Esophagus squamous epithelium (tissue), 5 donors: ENCODE results near the gene VSX2. TPM values are rescaled to one million over a fixed set of nuclear protein-coding genes. Genes with fewer than 3 reads are reported as not detected.

Source experiments
- DNase-seq: peaks from one replicate; lab custom pipeline; 2025; lab: John Stamatoyannopoulos, UW
- H3K27ac ChIP-seq, 4 donors: fragments of 200-600 bp; sonication (generic); one replicate each; pipeline ENCODE4 v1.5.1; 2016 to 2019; ENCODE audit warnings: mild to moderate bottlenecking in 1 of 4
- H3K27me3 ChIP-seq, 4 donors: fragments of 200-600 bp; sonication (generic); 1 replicate in 3 of 4; 2 replicates in 1 of 4; pipeline versions ENCODE4 v1.5.1 to v1.6.0; 2017 to 2021; ENCODE audit warnings: antibody characterized with exemption in 1 of 4
- H3K36me3 ChIP-seq, 3 donors: fragments of 200-600 bp; sonication (generic); one replicate each; pipeline ENCODE4 v1.5.1; 2016 to 2019
- H3K4me1 ChIP-seq, 3 donors: fragments of 200-600 bp; sonication (generic); one replicate each; pipeline ENCODE4 v1.5.1; 2017 to 2019
- H3K4me3 ChIP-seq, 4 donors: fragments of 200-600 bp; sonication (generic); 1 replicate in 3 of 4; 2 replicates in 1 of 4; pipeline ENCODE4 v1.5.1; 2016 to 2019; ENCODE audit warnings: mild to moderate bottlenecking in 2 of 4, moderate library complexity in 1 of 4
- H3K9me3 ChIP-seq, 3 donors: fragments of 200-600 bp; sonication (generic); one replicate each; pipeline ENCODE4 v1.5.1; 2016 to 2019
- CTCF ChIP-seq, 6 experiments: fragments of 450-650 bp in 4 of 6; fragments of 200-600 bp in 2 of 6; sonication (generic) in 2 of 6; IDR thresholded peaks; one replicate each; pipeline ENCODE4 v1.5.1; 2016 to 2019; ENCODE audit warnings: antibody characterized with exemption in 6 of 6, mild to moderate bottlenecking in 4 of 6, moderate library complexity in 4 of 6
- POLR2A ChIP-seq, 4 donors: fragments of 450-650 bp; IDR thresholded peaks; one replicate each; pipeline ENCODE4 v1.6.1; 2017; ENCODE audit warnings: antibody characterized with exemption in 4 of 4, mild to moderate bottlenecking in 4 of 4, moderate library complexity in 3 of 4
- WGBS, 2 donors: methylation state at CpG; one replicate each; pipeline ENCODE4 v1.1.5; 2018; 5-methylcytosine and 5-hydroxymethylcytosine counted together
- intact Hi-C: fragments of 100-400 bp; cut with DNase I; formaldehyde crosslinking; loops from one replicate; pipeline ENCODE4 v1.15.0; 2022
- total RNA-seq, 4 donors: library from RNA; depleted of rRNA; stranded (reverse); fragments of >200 nt; gene quantifications; one replicate each; pipeline ENCODE4 v1.1.0, GENCODE V29; 2016
- donor health status: DM: yes; HTN: yes; CAD: no.

The VSX2 gene
- total RNA-seq, 4 donors from 2014 or later, result not detected

GRCh38 chr14:74242780-74243042 lies 3.5 kb downstream of the VSX2 start:
- H3K4me1 ChIP-seq, result peaks cover 17 to 31% (median 23%) of the 10 kb centered on the region in 3 donors
- WGBS, 2 donors, result 31 to 40% methylated on average over 4 of the region's 4 CpGs
- H3K36me3 ChIP-seq, result no peaks in the 10 kb centered on the region
- H3K27me3 ChIP-seq, result peaks cover 32 to 100% (median 52%) of the 10 kb centered on the region in 4 donors
- no peak overlapping the region for H3K4me3 ChIP-seq
- intact Hi-C loops, result no loop called here
- H3K9me3 ChIP-seq, result no peaks in the 10 kb centered on the region
- no peak overlapping the region for H3K27ac ChIP-seq
- no peak for DNase-seq
- no peak for TF ChIP-seq POLR2A (IDR thresholded peaks at IDR 0.05)
- no peak for TF ChIP-seq CTCF (IDR thresholded peaks at IDR 0.05)

- H3K27me3 ChIP-seq, result peaks cover 32 to 100% (median 51%) of the 10 kb centered on the region in 4 donors
- H3K4me1 ChIP-seq, result peaks cover 17 to 31% (median 23%) of the 10 kb centered on the region in 3 donors
Measured at GRCh38 chr14:74243051-74243450, 3.8 kb downstream of the VSX2 start.

GRCh38 chr14:74244115-74244514 lies 4.9 kb downstream of the VSX2 start:
- peaks cover 32 to 100% (median 44%) of the 10 kb centered on the region in 4 donors for H3K27me3 ChIP-seq
- intact Hi-C loops, result no loop called here

More at GRCh38 chr14:74243051-74243450, 3.8 kb downstream of the VSX2 start:
- H3K9me3 ChIP-seq, result no peaks in the 10 kb centered on the region
- H3K36me3 ChIP-seq, result no peaks in the 10 kb centered on the region
- H3K4me3 ChIP-seq, result no peak overlapping the region
- DNase-seq, result no peak
- TF ChIP-seq CTCF (IDR thresholded peaks at IDR 0.05), result no peak
- no peak for TF ChIP-seq POLR2A (IDR thresholded peaks at IDR 0.05)
- intact Hi-C loops, result no loop called here
- WGBS, 2 donors, result 17 to 24% methylated on average over 5 of the region's 5 CpGs
- H3K27ac ChIP-seq, result no peak overlapping the region

GRCh38 chr14:74245292-74245691 lies 6.0 kb downstream of the VSX2 start:
- TF ChIP-seq CTCF (IDR thresholded peaks at IDR 0.05), result no peak
- no peak for TF ChIP-seq POLR2A (IDR thresholded peaks at IDR 0.05)
- Histone ChIP-seq H3K4me3 (no peak overlapping the region), H3K27ac (no peak overlapping the region), H3K27me3 (peaks cover 23 to 99% (median 33%) of the 10 kb centered on the region in 4 donors), H3K4me1 (peaks cover 14 to 20% (median 15%) of the 10 kb centered on the region in 3 donors), H3K36me3 (no peaks in the 10 kb centered on the region), H3K9me3 (no peaks in the 10 kb centered on the region)
- DNase-seq, result no peak
- 46 to 82% methylated on average over 5 of the region's 7 CpGs for WGBS, 2 donors
- intact Hi-C loops, result no loop called here

More at GRCh38 chr14:74244115-74244514, 4.9 kb downstream of the VSX2 start:
- Histone ChIP-seq H3K27ac (no peak overlapping the region), H3K4me1 (peaks cover 17 to 31% (median 23%) of the 10 kb centered on the region in 3 donors), H3K4me3 (no peak overlapping the region), H3K9me3 (no peaks in the 10 kb centered on the region), H3K36me3 (no peaks in the 10 kb centered on the region)
- DNase-seq, result no peak
- TF ChIP-seq CTCF (IDR thresholded peaks at IDR 0.05) (no peak), POLR2A (IDR thresholded peaks at IDR 0.05) (no peak)
- 14 to 19% methylated on average over 3 of the region's 3 CpGs for WGBS, 2 donors

GRCh38 chr14:74246542-74246941 lies 7.3 kb downstream of the VSX2 start:
- intact Hi-C loops, result no loop called here
- TF ChIP-seq POLR2A (IDR thresholded peaks at IDR 0.05) (no peak), CTCF (IDR thresholded peaks at IDR 0.05) (no peak)
- Histone ChIP-seq H3K27me3 (peaks cover 13 to 95% (median 20%) of the 10 kb centered on the region in 4 donors), H3K4me1 (peaks cover 1 to 13% (median 7%) of the 10 kb centered on the region in 3 donors), H3K4me3 (no peak overlapping the region), H3K36me3 (no peaks in the 10 kb centered on the region), H3K9me3 (no peaks in the 10 kb centered on the region), H3K27ac (no peak overlapping the region)
- DNase-seq, result no peak
- 70 to 72% methylated on average over 4 to 6 of the region's 8 CpGs for WGBS, 2 donors
